ENCODE results near the gene OR2C1.

The OR2C1 gene

DNA sequence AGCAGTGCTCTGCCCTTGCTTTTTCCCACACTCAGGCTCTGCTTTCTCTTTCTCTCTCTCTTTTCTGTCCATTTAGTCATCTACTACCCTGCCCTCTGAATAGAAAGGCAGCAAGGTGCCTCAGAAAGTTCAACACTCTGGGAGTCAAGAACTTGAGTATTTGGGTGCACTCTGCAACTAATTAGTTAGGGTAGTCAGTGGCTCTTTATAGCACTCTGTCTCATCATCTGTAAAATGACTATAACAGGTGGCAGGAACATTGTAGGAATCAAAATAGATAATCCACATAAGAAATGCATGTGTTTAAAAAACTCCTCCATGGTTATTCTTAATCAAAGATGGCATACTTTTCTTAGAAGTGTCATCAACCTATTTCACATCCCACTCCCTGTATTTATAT is 7.2 kb downstream of the OR2C1 start:
- Histone ChIP-seq H3K36me3 (ENCODE audit: insufficient read depth, insufficient read length, low read length) (no peaks in the 10 kb centered on the region), H3K9me3 (ENCODE audit: insufficient read depth, low read length) (no peaks in the 10 kb centered on the region; the same call in 1 of the 2 replicates), H3K9ac (ENCODE audit: insufficient read length, low read depth) (no peak overlapping the region), H3K27me3 (ENCODE audit: insufficient read depth, insufficient read length) (peaks cover 4% of the 10 kb centered on the region), H3K4me3 (ENCODE audit: insufficient read length, low read depth) (no peak overlapping the region), H3K4me1 (ENCODE audit: insufficient read depth, insufficient read length) (no peaks in the 10 kb centered on the region)
- DNase-seq (ENCODE audit: low read depth, low spot score): no peak
- TF ChIP-seq ZNF274 (IDR thresholded peaks at IDR 0.05; ENCODE audit: low read depth, low read length): no peak
- TF ChIP-seq SUZ12 (IDR thresholded peaks at IDR 0.05; ENCODE audit: extremely low read depth, insufficient read depth, insufficient read length): no peak
- TF ChIP-seq YY1 (IDR thresholded peaks at IDR 0.05; ENCODE audit: insufficient read depth, insufficient read length): no peak

DNA sequence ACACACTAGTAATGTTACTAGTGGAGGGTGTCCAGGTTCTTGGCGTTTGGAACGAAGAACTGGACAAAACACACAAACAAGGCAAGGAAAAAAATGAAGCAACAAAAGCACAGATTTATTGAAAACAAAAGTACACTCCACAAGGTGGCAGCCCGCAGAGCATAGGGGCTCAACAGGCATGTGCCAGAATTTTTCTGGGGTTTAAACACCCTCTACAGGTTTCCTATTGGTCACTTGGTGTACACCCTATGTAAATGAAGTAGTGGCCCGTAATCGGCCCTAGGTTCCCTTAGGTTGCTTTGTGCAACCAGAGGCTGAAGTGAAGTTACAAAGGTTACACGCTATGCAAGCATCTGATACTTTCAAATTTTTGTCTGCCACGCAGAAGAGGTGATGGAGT is 8.1 kb downstream of the OR2C1 start:
- no peak overlapping the region for H3K4me3 ChIP-seq (ENCODE audit: insufficient read length, low read depth)
- peaks cover 4% of the 10 kb centered on the region for H3K27me3 ChIP-seq (ENCODE audit: insufficient read depth, insufficient read length)
- DNase-seq (ENCODE audit: low read depth, low spot score): no peak
- no peak overlapping the region for H3K9ac ChIP-seq (ENCODE audit: insufficient read length, low read depth)
- no peaks in the 10 kb centered on the region; the same call in 1 of the 2 replicates for H3K9me3 ChIP-seq (ENCODE audit: insufficient read depth, low read length)
- no peaks in the 10 kb centered on the region for H3K36me3 ChIP-seq (ENCODE audit: insufficient read depth, insufficient read length, low read length)
- no peaks in the 10 kb centered on the region for H3K4me1 ChIP-seq (ENCODE audit: insufficient read depth, insufficient read length)
- TF ChIP-seq ZNF274 (IDR thresholded peaks at IDR 0.05; ENCODE audit: low read depth, low read length) (no peak), YY1 (IDR thresholded peaks at IDR 0.05; ENCODE audit: insufficient read depth, insufficient read length) (no peak), SUZ12 (IDR thresholded peaks at IDR 0.05; ENCODE audit: extremely low read depth, insufficient read depth, insufficient read length) (no peak)

DNA sequence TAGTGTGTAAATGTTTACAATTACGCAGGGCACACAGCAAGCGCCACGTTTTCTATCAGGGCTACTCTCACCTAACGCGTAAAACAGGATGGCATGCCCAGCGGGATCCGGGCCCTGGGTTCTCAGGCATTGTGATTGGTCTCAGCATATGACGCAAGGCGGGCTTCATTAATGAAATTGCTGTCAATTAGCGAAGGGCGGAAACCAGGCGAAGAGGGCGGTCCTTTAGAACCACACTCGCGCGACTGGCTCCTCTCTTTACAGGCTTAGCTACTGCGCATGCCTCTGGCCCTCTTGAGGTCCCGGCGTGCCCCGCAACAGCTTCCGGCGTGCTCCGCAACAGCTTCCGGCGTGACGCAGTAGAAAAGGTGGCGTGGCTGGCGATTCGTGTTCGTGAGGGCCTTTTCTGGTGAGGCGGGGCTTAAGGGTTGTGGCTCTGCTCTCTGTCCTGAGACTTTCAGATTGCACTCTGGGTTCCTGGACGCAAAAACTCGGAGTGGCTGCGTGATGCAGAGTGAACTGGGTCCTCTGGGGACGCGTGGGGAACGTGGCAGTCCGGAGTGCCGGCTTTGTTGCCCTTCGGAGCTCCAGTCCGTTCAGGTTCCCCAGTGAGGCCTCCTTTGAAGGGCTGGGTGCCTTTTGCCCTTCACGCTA is 9.2 kb downstream of the OR2C1 start:
- no peaks in the 10 kb centered on the region; the same call in 1 of the 2 replicates for H3K9me3 ChIP-seq (ENCODE audit: insufficient read depth, low read length)
- TF ChIP-seq YY1 (IDR thresholded peaks at IDR 0.05; ENCODE audit: insufficient read depth, insufficient read length) (no peak), SUZ12 (IDR thresholded peaks at IDR 0.05; ENCODE audit: extremely low read depth, insufficient read depth, insufficient read length) (no peak), ZNF274 (IDR thresholded peaks at IDR 0.05; ENCODE audit: low read depth, low read length) (no peak)
- H3K9ac ChIP-seq (ENCODE audit: insufficient read length, low read depth): peak overlapping the region; percentile 89
- peaks cover 4% of the 10 kb centered on the region for H3K27me3 ChIP-seq (ENCODE audit: insufficient read depth, insufficient read length)
- no peaks in the 10 kb centered on the region for H3K36me3 ChIP-seq (ENCODE audit: insufficient read depth, insufficient read length, low read length)
- H3K4me3 ChIP-seq (ENCODE audit: insufficient read length, low read depth): peak overlapping the region; percentile 89
- no peaks in the 10 kb centered on the region for H3K4me1 ChIP-seq (ENCODE audit: insufficient read depth, insufficient read length)
- peak; percentile 98 for DNase-seq (ENCODE audit: low read depth, low spot score)

DNA sequence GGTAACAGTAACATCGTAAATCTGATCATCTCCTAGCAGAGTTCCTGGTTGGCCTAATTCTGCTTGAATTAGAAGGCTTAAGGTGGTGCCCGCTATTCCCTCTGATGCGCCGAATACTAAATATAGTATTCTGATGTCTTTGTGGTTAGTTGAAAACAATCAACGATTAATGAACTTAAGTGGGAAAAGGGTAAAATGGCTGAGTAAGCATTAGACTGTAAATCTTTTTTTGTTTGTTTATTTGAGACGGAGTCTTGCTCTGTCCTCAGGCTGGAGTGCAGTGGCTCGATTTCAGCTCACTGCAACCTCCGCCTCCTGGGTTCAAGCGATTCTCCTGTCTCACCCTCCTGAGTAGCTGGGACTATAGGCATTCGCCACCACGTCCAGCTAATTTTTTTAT is 13.4 kb downstream of the OR2C1 start:
- Histone ChIP-seq H3K36me3 (ENCODE audit: insufficient read depth, insufficient read length, low read length) (peaks cover 4% of the 10 kb centered on the region), H3K9ac (ENCODE audit: insufficient read length, low read depth) (no peak overlapping the region), H3K9me3 (ENCODE audit: insufficient read depth, low read length) (peaks cover 5% of the 10 kb centered on the region; the same call in 1 of the 2 replicates), H3K4me1 (ENCODE audit: insufficient read depth, insufficient read length) (no peaks in the 10 kb centered on the region), H3K27me3 (ENCODE audit: insufficient read depth, insufficient read length) (no peaks in the 10 kb centered on the region), H3K4me3 (ENCODE audit: insufficient read length, low read depth) (no peak overlapping the region)
- no peak for TF ChIP-seq ZNF274 (IDR thresholded peaks at IDR 0.05; ENCODE audit: low read depth, low read length)
- no peak for TF ChIP-seq YY1 (IDR thresholded peaks at IDR 0.05; ENCODE audit: insufficient read depth, insufficient read length)
- no peak for TF ChIP-seq SUZ12 (IDR thresholded peaks at IDR 0.05; ENCODE audit: extremely low read depth, insufficient read depth, insufficient read length)
- no peak for DNase-seq (ENCODE audit: low read depth, low spot score)

DNA sequence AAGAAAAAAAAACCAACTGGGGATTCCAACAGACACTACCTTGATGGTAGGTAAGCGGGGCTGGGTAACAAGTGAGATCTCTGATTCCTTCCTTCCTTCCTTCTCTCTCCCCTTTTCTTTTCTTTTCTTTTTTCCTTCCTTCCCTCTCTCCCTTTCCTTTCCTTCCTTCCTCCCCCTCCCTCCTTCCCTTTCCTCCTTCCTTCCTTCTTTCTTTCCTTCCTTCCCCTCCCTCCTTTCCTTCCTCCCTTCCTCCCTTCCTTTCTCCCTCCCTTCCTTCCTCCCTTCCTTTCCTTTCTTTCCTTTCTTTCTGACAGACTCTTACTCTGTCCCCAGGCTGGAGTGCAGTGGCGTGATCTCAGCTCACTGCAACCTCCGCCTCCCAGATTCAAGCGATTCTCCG is 20.0 kb downstream of the OR2C1 start:
- Histone ChIP-seq H3K36me3 (ENCODE audit: insufficient read depth, insufficient read length, low read length) (peaks cover 17% of the 10 kb centered on the region), H3K27me3 (ENCODE audit: insufficient read depth, insufficient read length) (no peaks in the 10 kb centered on the region), H3K9me3 (ENCODE audit: insufficient read depth, low read length) (peaks cover 53% of the 10 kb centered on the region), H3K9ac (ENCODE audit: insufficient read length, low read depth) (no peak overlapping the region), H3K4me1 (ENCODE audit: insufficient read depth, insufficient read length) (no peaks in the 10 kb centered on the region), H3K4me3 (ENCODE audit: insufficient read length, low read depth) (no peak overlapping the region)
- TF ChIP-seq ZNF274 (IDR thresholded peaks at IDR 0.05; ENCODE audit: low read depth, low read length) (no peak), YY1 (IDR thresholded peaks at IDR 0.05; ENCODE audit: insufficient read depth, insufficient read length) (no peak), SUZ12 (IDR thresholded peaks at IDR 0.05; ENCODE audit: extremely low read depth, insufficient read depth, insufficient read length) (no peak)
- DNase-seq (ENCODE audit: low read depth, low spot score): no peak

DNA sequence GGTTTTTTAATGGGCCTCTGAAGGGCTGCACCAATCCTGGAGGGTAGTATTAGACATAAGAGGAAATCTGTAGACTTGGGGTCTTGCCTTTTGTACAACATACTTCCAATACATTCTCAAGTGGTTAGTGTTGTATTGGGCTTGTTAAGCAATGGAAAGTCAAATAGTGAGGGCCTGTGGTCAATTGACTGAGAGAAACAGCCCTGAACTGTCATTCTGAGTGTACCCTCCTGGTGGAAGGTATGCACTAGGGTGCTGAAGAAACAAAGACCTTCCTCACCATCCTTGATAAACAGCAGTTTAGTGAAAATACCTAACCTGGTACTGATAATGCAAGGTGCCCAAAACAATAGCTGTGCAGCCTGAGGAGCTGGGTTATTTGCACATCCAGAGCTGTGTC is 22.2 kb downstream of the OR2C1 start:
- Histone ChIP-seq H3K9ac (ENCODE audit: insufficient read length, low read depth) (no peak overlapping the region), H3K4me1 (ENCODE audit: insufficient read depth, insufficient read length) (no peaks in the 10 kb centered on the region), H3K27me3 (ENCODE audit: insufficient read depth, insufficient read length) (no peaks in the 10 kb centered on the region), H3K4me3 (ENCODE audit: insufficient read length, low read depth) (no peak overlapping the region), H3K9me3 (ENCODE audit: insufficient read depth, low read length) (peaks cover 75% of the 10 kb centered on the region), H3K36me3 (ENCODE audit: insufficient read depth, insufficient read length, low read length) (peaks cover 35% of the 10 kb centered on the region)
- DNase-seq (ENCODE audit: low read depth, low spot score): no peak
- TF ChIP-seq SUZ12 (IDR thresholded peaks at IDR 0.05; ENCODE audit: extremely low read depth, insufficient read depth, insufficient read length) (no peak), ZNF274 (IDR thresholded peaks at IDR 0.05; ENCODE audit: low read depth, low read length) (no peak), YY1 (IDR thresholded peaks at IDR 0.05; ENCODE audit: insufficient read depth, insufficient read length) (no peak)

DNA sequence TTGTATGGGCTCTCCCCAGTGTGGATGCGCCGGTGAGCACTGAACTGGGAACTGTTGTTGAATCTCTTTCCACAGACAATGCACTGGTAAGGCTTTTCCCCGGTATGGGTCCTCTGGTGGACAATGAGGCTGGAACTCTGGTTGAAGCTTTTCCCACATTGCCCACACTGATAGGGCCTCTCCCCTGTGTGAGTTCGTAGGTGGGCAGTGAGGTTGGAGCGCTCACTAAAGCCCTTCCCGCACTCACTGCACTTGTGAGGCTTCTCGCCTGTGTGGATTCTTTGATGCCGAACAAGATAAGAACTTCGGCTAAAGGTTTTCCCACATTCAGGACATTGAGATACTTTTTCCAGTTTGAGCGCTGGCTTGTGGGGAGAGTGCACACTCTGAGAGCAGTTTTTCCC is 27.4 kb downstream of the OR2C1 start:
- Histone ChIP-seq H3K27me3 (ENCODE audit: insufficient read depth, insufficient read length) (no peaks in the 10 kb centered on the region), H3K9me3 (ENCODE audit: insufficient read depth, low read length) (peaks cover 84% of the 10 kb centered on the region), H3K4me3 (ENCODE audit: insufficient read length, low read depth) (no peak overlapping the region), H3K4me1 (ENCODE audit: insufficient read depth, insufficient read length) (no peaks in the 10 kb centered on the region), H3K9ac (ENCODE audit: insufficient read length, low read depth) (no peak overlapping the region), H3K36me3 (ENCODE audit: insufficient read depth, insufficient read length, low read length) (peaks cover 57% of the 10 kb centered on the region)
- no peak for DNase-seq (ENCODE audit: low read depth, low spot score)
- TF ChIP-seq ZNF274 (IDR thresholded peaks at IDR 0.05; ENCODE audit: low read depth, low read length): no peak
- TF ChIP-seq YY1 (IDR thresholded peaks at IDR 0.05; ENCODE audit: insufficient read depth, insufficient read length): no peak
- TF ChIP-seq SUZ12 (IDR thresholded peaks at IDR 0.05; ENCODE audit: extremely low read depth, insufficient read depth, insufficient read length): no peak

All from NT2/D1 (cell line).